SU-DHL-6 (cell line): Measurements from ENCODE around the gene KCNH3.

Source experiments
- EZH2phosphoT487 ChIP-seq: fragments of 200-600 bp; sonication (generic), shearing (Covaris generic); conservative IDR thresholded peaks from 2 replicates; pipeline ENCODE4 v1.6.1; 2018; ENCODE audit warnings: mild to moderate bottlenecking, antibody characterized with exemption, low read length, moderate library complexity, mixed read lengths
- TF ChIP-seq, protein P1 (sequence below): fragments of 200-600 bp; sonication (generic); IDR thresholded peaks from one replicate; pipeline ENCODE4 v1.5.1; 2017; ENCODE audit warnings: antibody characterized with exemption, mild to moderate bottlenecking, low read length, moderate library complexity; ENCODE audit not compliant: insufficient read depth, poor library complexity, severe bottlenecking

DNA sequence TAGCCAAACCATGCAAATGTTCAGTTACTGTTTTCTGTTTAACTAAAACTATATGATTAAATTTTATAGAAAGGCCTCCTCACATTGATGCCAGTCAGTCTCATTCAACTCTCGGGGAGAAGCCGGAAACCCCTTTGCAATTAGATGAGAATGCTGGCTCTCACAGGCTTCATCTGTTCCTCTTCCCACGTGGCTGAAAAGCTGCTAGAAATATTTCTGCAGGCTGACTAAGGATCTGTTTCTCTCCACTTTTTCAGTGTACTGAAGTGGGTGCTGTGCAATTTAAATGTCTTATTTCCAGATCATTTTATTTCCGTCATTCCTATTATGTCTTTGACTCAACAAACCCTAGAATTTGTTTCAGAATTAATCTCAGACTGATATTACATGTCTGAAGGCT lies 17.4 kb upstream of the KCNH3 start:
- TF ChIP-seq, protein P1, sequence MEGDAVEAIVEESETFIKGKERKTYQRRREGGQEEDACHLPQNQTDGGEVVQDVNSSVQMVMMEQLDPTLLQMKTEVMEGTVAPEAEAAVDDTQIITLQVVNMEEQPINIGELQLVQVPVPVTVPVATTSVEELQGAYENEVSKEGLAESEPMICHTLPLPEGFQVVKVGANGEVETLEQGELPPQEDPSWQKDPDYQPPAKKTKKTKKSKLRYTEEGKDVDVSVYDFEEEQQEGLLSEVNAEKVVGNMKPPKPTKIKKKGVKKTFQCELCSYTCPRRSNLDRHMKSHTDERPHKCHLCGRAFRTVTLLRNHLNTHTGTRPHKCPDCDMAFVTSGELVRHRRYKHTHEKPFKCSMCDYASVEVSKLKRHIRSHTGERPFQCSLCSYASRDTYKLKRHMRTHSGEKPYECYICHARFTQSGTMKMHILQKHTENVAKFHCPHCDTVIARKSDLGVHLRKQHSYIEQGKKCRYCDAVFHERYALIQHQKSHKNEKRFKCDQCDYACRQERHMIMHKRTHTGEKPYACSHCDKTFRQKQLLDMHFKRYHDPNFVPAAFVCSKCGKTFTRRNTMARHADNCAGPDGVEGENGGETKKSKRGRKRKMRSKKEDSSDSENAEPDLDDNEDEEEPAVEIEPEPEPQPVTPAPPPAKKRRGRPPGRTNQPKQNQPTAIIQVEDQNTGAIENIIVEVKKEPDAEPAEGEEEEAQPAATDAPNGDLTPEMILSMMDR = no peak
- TF ChIP-seq EZH2phosphoT487 = no peak
